Brain microvascular endothelial cell (primary cell): Measurements from ENCODE around the gene CCDC159.
"Not testable (repeated sequence)": the region's sequence is repeated elsewhere in the genome, so short reads cannot be mapped to it uniquely, and the experiment has no call there.

Experiments
- DNase-seq: peaks from one replicate; pipeline ENCODE4 v3.0.0-alpha.2; 2020
- H3K27ac ChIP-seq: fragments of 250-450 bp; sonication (Bioruptor Pico); 2 replicates; pipeline ENCODE4 v1.5.1; 2020; ENCODE audit warnings: mild to moderate bottlenecking, moderate library complexity
- H3K27me3 ChIP-seq: fragments of 250-450 bp; sonication (Bioruptor Pico); replicated peaks from 2 replicates; pipeline ENCODE4 v1.5.1; 2020; ENCODE audit warnings: mild to moderate bottlenecking
- H3K36me3 ChIP-seq: fragments of 250-450 bp; sonication (Bioruptor Pico); replicated peaks from 2 replicates; pipeline ENCODE4 v1.5.1; 2020; ENCODE audit warnings: mild to moderate bottlenecking
- H3K4me3 ChIP-seq: 2 replicates; pipeline ENCODE4 v1.5.1; 2011; ENCODE audit warnings: low read depth, mild to moderate bottlenecking, control low read depth, low read length, moderate library complexity
- CTCF ChIP-seq: IDR thresholded peaks from 2 replicates; pipeline ENCODE4 v1.5.1; 2011; ENCODE audit warnings: low read depth, mild to moderate bottlenecking, moderate library complexity, low read length, control low read depth, inconsistent platforms; ENCODE audit errors: missing control alignments
- in situ Hi-C: cut with HindIII; loops from 2 replicates; pipeline ENCODE4 v1.10.0; 2017; ENCODE audit warnings: low sequenced_read_pairs, low pct_ligation_motif_present

The CCDC159 gene

GRCh38 chr19:11346104-11346940, at the start of gene CCDC159, which contains the start of gene TMEM205:
Gene CCDC159, plus strand, starts transcription at chr19:11346519. Its CDS starts 88 bp downstream, at chr19:11346607.
Gene TMEM205, minus strand, starts transcription at chr19:11346268. Its CDS starts 649 bp downstream, at chr19:11345619.
- no peak for TF ChIP-seq CTCF
- peak within 1 kb of the TSS; percentile 82 for H3K4me3 ChIP-seq
- peak; percentile 99 for DNase-seq
- H3K27ac ChIP-seq = peak within 1 kb of the TSS; percentile 43
- no peaks in the 10 kb centered on the region for H3K27me3 ChIP-seq
- H3K36me3 ChIP-seq = no peaks in the 10 kb centered on the region
- in situ Hi-C loops = no loop called here

GRCh38 chr19:11299946-11300810, 46.1 kb upstream of the CCDC159 start:
- in situ Hi-C loops = no loop called here
- TF ChIP-seq CTCF = no peak
- DNase-seq = no peak
- Histone ChIP-seq H3K27me3 (no peaks in the 10 kb centered on the region), H3K4me3 (no peak overlapping the region), H3K27ac (no peak overlapping the region), H3K36me3 (no peaks in the 10 kb centered on the region)

- in situ Hi-C loops = no loop called here
- no peak overlapping the region for H3K27ac ChIP-seq
- H3K36me3 ChIP-seq = no peaks in the 10 kb centered on the region
- H3K27me3 ChIP-seq = no peaks in the 10 kb centered on the region
- no peak for DNase-seq
- no peak overlapping the region for H3K4me3 ChIP-seq
- no peak for TF ChIP-seq CTCF
Observed at GRCh38 chr19:11300811-11301120, 45.6 kb upstream of the CCDC159 start.

GRCh38 chr19:11304936-11305335, 41.4 kb upstream of the CCDC159 start:
- Histone ChIP-seq H3K4me3 (no peak overlapping the region), H3K27ac (no peak overlapping the region), H3K27me3 (no peaks in the 10 kb centered on the region), H3K36me3 (no peaks in the 10 kb centered on the region)
- in situ Hi-C loops = no loop called here
- no peak for DNase-seq
- TF ChIP-seq CTCF = no peak

- TF ChIP-seq CTCF = no peak
- Histone ChIP-seq H3K27me3 (no peaks in the 10 kb centered on the region), H3K36me3 (no peaks in the 10 kb centered on the region), H3K4me3 (no peak overlapping the region), H3K27ac (no peak overlapping the region)
- no peak for DNase-seq
- in situ Hi-C loops = no loop called here
Observed at GRCh38 chr19:11306337-11306736, 40.0 kb upstream of the CCDC159 start.

- H3K27me3 ChIP-seq, DNase-seq, in situ Hi-C loops, H3K36me3 ChIP-seq, H3K4me3 ChIP-seq, H3K27ac ChIP-seq: not testable (repeated sequence)
Observed at GRCh38 chr19:11320278-11320995, 25.9 kb upstream of the CCDC159 start.
